Gastrocnemius medialis (tissue), 4 donors: ENCODE measurements around the gene CCDC197. TPM values are rescaled to one million over a fixed set of nuclear protein-coding genes. Genes with fewer than 3 reads are reported as not detected.

Source experiments
- ATAC-seq, 2 donors: fragments of 150-250 bp; one replicate each; pipeline ENCODE4 v1.9.1; 2016
- DNase-seq, 2 donors: peaks; one replicate each; pipeline ENCODE4 v3.0.0-alpha.2; 2019
- H3K27ac ChIP-seq, 4 donors: fragments of 200-600 bp; sonication (generic); 1 replicate in 1 of 4; 2 replicates in 3 of 4; pipeline ENCODE4 v1.5.1; 2016 to 2018; ENCODE audit warnings: mild to moderate bottlenecking in 2 of 4, moderate library complexity in 1 of 4
- H3K27me3 ChIP-seq, 3 donors: fragments of 200-600 bp; sonication (generic) in 2 of 3; 1 replicate in 1 of 3; 2 replicates in 2 of 3; pipeline versions ENCODE4 v1.5.1 to v1.6.0; 2016 to 2019; ENCODE audit warnings: mild to moderate bottlenecking in 1 of 3, moderate library complexity in 1 of 3
- H3K36me3 ChIP-seq, 2 donors: fragments of 200-600 bp; sonication (generic) in 1 of 2; one replicate each; pipeline ENCODE4 v1.5.1; 2017 to 2018
- H3K4me1 ChIP-seq, 2 donors: fragments of 200-600 bp; sonication (generic) in 1 of 2; one replicate each; pipeline ENCODE4 v1.5.1; 2016 to 2017; ENCODE audit warnings: mild to moderate bottlenecking in 2 of 2
- H3K4me3 ChIP-seq, 4 donors: fragments of 200-600 bp; sonication (generic) in 3 of 4; 1 replicate in 1 of 4; 2 replicates in 3 of 4; pipeline ENCODE4 v1.5.1; 2016 to 2019; ENCODE audit warnings: mild to moderate bottlenecking in 2 of 4
- H3K9me3 ChIP-seq, 3 donors: fragments of 200-600 bp; sonication (generic) in 2 of 3; 1 replicate in 1 of 3; 2 replicates in 2 of 3; pipeline ENCODE4 v1.5.1; 2016 to 2019
- POLR2A ChIP-seq, 2 donors: fragments of 450-650 bp; IDR thresholded peaks; one replicate each; pipeline ENCODE4 v1.6.1; 2017; ENCODE audit warnings: antibody characterized with exemption in 2 of 2, mild to moderate bottlenecking in 2 of 2, moderate library complexity in 2 of 2
- in situ Hi-C, 4 donors: fragments of 200-750 bp; cut with MboI; loops; one replicate each; pipeline versions ENCODE4 v1.15.0 to v1.8.0; 2017; ENCODE audit warnings: low sequenced_read_pairs in 4 of 4
- intact Hi-C: fragments of 100-400 bp; cut with DNase I; formaldehyde crosslinking; loops from one replicate; pipeline ENCODE4 v1.15.1; 2023; ENCODE audit warnings: low total_unique reads
- total RNA-seq, 4 donors: library from RNA; depleted of rRNA; stranded (reverse); fragments of >200 nt; gene quantifications; one replicate each; pipeline versions ENCODE4 v1.1.0 to v1.2.3, GENCODE V29; 2016
- TF ChIP-seq, protein P1 (sequence below), 5 experiments: fragments of 450-650 bp in 3 of 5; fragments of 200-600 bp in 2 of 5; sonication (generic) in 2 of 5; IDR thresholded peaks in 4 of 5; conservative IDR thresholded peaks in 1 of 5; 1 replicate in 4 of 5; 2 replicates in 1 of 5; pipeline ENCODE4 v1.5.1; 2016 to 2019; ENCODE audit warnings: antibody characterized with exemption in 5 of 5, mild to moderate bottlenecking in 3 of 5, moderate library complexity in 3 of 5

Gene CCDC197
- total RNA-seq, 4 donors from 2014 or later = 0.56 to 0.61 TPM; not detected in 2

DNA sequence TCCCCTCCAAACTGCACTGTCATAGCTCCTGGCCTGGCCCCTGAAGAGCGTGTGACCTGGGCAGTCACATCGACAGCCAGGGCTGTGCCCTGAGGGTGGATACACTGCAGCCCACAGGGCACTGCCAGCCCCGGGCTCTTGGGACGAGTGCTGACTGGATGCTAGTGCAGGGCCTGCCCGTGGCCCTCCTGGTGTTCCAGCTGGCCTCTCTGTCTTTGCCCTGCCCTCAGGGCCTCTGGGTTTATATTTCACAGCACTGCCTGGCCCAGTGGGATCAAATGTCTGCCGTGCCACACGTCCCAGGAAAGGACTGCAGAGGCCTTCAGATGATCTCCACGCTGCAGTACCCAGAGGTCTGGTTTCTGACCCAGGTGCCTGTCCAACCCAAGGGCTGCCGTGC lies 10.1 kb upstream of the CCDC197 start:
- H3K9me3 ChIP-seq = no peaks in the 10 kb centered on the region
- H3K4me1 ChIP-seq = peaks cover 43 to 47% of the 10 kb centered on the region in 2 donors
- intact Hi-C loops (no loop called here), in situ Hi-C loops (no loop called here)
- DNase-seq = peak; percentile 94 to 99
- peak overlapping the region; percentile 97 to 100 (median 98) for H3K27ac ChIP-seq
- peak; percentile 56 to 59 for ATAC-seq
- no peaks in the 10 kb centered on the region for H3K36me3 ChIP-seq
- peak overlapping the region in 3 of 4 donors; percentile 33 to 43 (median 42) for H3K4me3 ChIP-seq
- TF ChIP-seq POLR2A (IDR thresholded peaks at IDR 0.05) = peak; percentile 83 to 89
- TF ChIP-seq, protein P1, sequence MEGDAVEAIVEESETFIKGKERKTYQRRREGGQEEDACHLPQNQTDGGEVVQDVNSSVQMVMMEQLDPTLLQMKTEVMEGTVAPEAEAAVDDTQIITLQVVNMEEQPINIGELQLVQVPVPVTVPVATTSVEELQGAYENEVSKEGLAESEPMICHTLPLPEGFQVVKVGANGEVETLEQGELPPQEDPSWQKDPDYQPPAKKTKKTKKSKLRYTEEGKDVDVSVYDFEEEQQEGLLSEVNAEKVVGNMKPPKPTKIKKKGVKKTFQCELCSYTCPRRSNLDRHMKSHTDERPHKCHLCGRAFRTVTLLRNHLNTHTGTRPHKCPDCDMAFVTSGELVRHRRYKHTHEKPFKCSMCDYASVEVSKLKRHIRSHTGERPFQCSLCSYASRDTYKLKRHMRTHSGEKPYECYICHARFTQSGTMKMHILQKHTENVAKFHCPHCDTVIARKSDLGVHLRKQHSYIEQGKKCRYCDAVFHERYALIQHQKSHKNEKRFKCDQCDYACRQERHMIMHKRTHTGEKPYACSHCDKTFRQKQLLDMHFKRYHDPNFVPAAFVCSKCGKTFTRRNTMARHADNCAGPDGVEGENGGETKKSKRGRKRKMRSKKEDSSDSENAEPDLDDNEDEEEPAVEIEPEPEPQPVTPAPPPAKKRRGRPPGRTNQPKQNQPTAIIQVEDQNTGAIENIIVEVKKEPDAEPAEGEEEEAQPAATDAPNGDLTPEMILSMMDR (IDR thresholded peaks at IDR 0.05 in 4 of 5, conservative IDR thresholded peaks at IDR 0.05 in 1 of 5) = no peak
- H3K27me3 ChIP-seq = no peaks in the 10 kb centered on the region

DNA sequence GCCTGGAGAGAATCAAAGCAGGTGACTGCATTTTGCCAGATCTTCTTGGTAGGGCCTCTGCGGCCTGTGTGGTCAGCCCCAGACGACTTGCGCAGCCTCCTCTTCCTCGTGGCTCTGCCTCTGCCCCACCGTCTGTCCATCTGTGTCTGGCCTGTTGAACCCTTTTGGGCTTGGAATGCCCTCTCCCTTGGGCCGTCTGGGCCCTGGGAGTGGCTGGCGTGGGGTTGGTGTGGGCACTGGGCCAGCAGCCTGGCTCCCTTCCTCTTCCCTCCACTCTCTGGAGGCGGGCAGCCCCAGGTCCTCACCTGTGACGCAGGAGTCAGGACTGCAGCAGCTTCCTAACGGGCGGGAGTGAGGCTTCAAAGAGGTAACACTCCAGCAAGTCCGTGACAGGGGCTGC lies 9.7 kb upstream of the CCDC197 start:
- Histone ChIP-seq H3K4me3 (peak overlapping the region; percentile 33 to 42 (median 38)), H3K27ac (peak overlapping the region; percentile 97 to 100 (median 98)), H3K9me3 (no peaks in the 10 kb centered on the region), H3K4me1 (peaks cover 38 to 43% of the 10 kb centered on the region in 2 donors), H3K27me3 (no peaks in the 10 kb centered on the region), H3K36me3 (no peaks in the 10 kb centered on the region)
- in situ Hi-C loops = no loop called here
- intact Hi-C loops = no loop called here
- DNase-seq (no peak), ATAC-seq (peak; percentile 3 to 11)
- TF ChIP-seq, protein P1 (IDR thresholded peaks at IDR 0.05 in 4 of 5, conservative IDR thresholded peaks at IDR 0.05 in 1 of 5) = no peak
- peak; percentile 38 to 59 for TF ChIP-seq POLR2A (IDR thresholded peaks at IDR 0.05)

DNA sequence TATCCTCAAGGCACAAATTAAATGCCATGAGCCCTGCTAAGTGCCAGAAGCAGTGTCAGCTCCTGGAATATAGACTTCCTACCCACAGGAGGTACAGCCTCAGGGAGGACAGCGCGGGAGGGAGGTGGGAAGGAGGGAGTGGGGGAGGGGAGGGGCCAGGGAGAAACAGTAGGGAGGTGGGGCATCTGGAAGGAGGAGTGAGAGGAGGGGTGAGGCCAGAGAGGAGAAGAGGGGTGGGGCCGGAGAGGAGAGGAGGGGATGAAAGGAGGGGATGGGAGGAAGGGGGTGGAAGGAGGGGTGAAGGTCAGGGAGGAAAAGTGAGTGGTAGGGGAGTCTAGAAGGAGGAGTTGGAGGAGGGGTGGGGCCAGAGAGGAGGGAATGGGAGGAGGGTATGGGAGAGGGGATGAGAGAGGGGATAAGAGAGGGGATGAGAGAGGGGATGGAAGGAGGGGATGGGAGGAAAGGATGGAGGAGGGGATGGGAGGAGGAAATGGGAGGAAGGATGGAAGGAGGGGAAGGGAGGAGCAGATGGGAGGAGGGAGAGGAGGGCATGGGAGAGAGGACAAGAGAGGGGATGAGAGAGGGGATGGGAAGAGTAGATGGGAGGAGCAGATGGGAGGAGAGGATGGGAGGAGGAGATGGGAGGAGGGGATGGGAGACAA lies 9.2 kb upstream of the CCDC197 start:
- Histone ChIP-seq H3K9me3 (no peaks in the 10 kb centered on the region), H3K27me3 (no peaks in the 10 kb centered on the region), H3K4me3 (peak overlapping the region; percentile 33 to 42 (median 38)), H3K36me3 (no peaks in the 10 kb centered on the region), H3K27ac (peak overlapping the region; percentile 97 to 100 (median 98)), H3K4me1 (peaks cover 33 to 38% of the 10 kb centered on the region in 2 donors)
- no peak for TF ChIP-seq POLR2A (IDR thresholded peaks at IDR 0.05)
- TF ChIP-seq, protein P1 (IDR thresholded peaks at IDR 0.05 in 4 of 5, conservative IDR thresholded peaks at IDR 0.05 in 1 of 5) = no peak
- in situ Hi-C loops (no loop called here), intact Hi-C loops (no loop called here)
- ATAC-seq (no peak), DNase-seq (peak in 1 of 2 donors; percentile 46)

- ATAC-seq = no peak
- Histone ChIP-seq H3K4me3 (no peak overlapping the region), H3K4me1 (peaks cover 22 to 33% of the 10 kb centered on the region in 2 donors), H3K9me3 (no peaks in the 10 kb centered on the region), H3K36me3 (no peaks in the 10 kb centered on the region), H3K27me3 (no peaks in the 10 kb centered on the region), H3K27ac (peak overlapping the region; percentile 97 to 100 (median 97))
- DNase-seq = no peak
- in situ Hi-C loops = loop anchor here in 1 of 4 donors (10.0 kb wide), 1 partner anchor 45 kb away; no protein-coding TSS in a partner anchor
- no peak for TF ChIP-seq POLR2A (IDR thresholded peaks at IDR 0.05)
- TF ChIP-seq, protein P1 (IDR thresholded peaks at IDR 0.05 in 4 of 5, conservative IDR thresholded peaks at IDR 0.05 in 1 of 5) = no peak
- intact Hi-C loops = no loop called here
These were observed 7.2 kb upstream of the CCDC197 start for GRCh38 chr14:93989939-93990338.
